Right hindlimb (tissue), 1 donor: ENCODE measurements around the gene CNPY3.
A peak's percentile ranks its signal among the peaks of the same experiment; 100 is the strongest.

Experiments
- DNase-seq: peaks from one replicate; pipeline ENCODE4 v3.0.0-alpha.2; 2018

The CNPY3 gene

DNA sequence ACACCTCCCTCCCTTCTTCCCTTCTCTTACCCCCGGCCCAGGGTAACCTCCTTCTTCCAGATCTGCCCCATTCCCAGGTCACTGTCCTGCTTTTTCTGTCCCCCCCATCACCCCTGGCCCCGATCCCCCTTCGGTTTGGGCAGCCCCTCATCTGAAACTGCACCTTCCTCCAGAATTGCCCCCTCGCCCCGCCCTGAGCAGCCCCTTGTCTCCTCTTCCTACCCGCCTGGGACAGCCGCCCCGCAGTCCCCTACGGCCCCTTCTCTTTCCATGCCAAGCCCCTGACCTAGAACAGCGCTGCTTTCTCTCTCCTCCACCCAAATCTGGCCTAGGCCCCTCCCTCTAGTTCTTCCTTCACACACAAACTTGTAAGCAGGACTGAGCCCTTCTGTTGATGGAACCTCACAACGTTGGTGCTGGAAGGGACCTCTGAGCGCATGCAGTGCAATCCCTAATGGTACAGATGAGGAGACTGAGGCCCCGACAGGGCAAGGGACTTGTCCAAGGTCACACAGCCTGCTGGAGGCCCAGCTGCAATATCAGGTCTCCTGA is 55.7 kb downstream of the CNPY3 start:
- peak; percentile 53 for DNase-seq

DNA sequence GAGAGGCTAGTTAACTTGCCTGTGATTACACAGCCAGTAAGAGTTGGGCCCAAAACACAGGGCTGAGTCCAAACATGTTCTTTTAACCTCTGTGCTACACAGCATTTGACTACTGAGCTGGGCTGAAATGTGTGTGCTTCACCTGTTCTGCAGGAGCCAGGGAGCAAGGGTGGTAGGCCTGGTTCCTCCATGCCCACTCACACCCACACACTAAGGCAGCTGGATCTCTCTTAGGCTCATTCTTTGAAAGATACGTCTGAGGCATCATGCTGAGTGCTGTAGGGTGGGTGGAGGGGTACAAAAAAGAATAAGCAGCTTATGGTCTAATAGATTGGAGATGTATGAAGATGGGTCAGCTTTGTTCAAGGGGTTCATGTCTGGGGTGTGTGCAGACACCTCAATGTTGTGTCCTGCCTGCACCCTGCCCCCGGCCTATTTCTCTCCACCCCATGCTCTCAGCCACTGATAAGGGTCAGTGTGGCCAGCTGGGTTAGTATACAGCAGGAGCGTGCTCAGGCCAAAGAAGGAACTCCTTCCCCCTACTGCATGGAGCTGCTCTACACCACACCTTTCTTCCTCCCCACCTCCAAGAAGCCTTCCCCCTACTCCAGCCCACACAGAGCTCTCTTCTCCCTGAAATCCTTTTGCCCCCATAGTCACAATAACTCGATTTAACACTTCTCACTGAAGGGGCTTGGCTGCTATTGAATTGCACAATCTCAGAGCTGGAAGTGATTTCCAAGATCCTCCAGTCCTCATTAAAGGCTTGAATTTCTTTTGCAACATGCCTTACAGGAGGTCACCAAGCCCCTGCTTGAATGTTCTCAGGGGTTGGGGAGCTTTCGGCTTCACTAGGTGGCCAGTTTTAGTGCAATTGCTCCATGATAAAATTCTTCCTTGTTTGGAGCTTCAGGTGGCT is 58.5 kb downstream of the CNPY3 start:
- DNase-seq: no peak

DNA sequence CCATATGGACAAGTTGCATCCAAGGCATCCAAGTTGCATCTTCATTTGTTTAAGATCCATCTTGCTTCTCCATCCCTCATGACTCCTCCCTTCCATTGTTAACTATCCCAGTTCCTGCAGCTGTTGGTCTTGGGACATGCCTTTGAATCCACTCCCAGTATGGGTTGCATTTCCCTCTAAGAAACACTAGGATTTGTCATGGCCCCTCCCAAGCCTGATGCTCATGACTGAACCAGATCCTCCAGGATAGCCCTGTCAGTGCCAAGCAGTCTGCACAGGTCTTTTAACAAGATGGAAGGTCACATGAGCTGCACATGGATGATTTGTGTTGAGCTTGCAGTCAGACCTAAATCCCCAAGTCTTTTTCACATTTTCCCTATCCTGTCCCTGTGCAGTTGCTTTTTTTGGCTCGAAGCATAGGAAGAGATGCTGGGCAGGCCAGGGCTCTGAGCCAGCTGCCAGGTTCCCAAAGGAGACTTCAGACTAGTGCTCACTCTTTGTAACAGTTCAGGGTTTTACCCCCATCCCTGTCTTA is 59.3 kb downstream of the CNPY3 start:
- no peak for DNase-seq
